ENCODE results near the gene CERKL.

The CERKL gene

DNA sequence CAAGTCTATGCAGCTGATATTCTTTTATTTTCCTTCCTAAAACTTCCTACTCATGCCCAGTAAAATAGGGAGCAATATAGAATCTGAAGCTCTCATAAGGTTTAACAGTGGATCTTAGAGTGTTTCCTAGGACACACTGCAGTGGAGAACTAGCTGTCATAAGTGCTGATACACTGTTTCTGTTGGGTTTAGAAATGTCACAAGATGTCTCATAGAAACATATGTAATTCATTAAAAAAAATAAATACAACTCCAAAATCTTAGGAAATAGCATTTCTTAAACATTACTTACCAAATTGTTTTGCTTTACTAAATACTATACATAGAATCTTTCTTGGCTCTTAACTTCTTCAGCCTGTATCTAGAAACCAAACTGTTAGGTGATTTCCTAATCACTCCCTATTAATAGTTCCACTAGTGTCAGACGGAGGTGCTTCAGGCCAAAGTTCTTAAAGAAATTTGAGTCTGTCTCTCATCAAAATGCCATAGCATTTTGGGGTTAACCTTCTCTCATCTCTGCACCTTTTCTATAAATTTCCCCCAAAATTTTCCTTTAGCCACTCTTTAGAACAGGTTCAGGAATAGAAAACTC lies 93.7 kb downstream of the CERKL start:
- Histone ChIP-seq H3K4me1 (ENCODE audit: control insufficient read depth, low read length) (no peaks in the 10 kb centered on the region), H3K9me3 (ENCODE audit: control insufficient read depth, insufficient read depth, low read length) (no peaks in the 10 kb centered on the region), H3K36me3 (ENCODE audit: control insufficient read depth, low read length) (no peaks in the 10 kb centered on the region), H3K27me3 (ENCODE audit: control insufficient read depth, low read length) (no peaks in the 10 kb centered on the region), H3F3A (ENCODE audit: control insufficient read depth, insufficient read depth) (no peaks in the 10 kb centered on the region), H3K79me2 (ENCODE audit: control insufficient read depth, low read length) (no peaks in the 10 kb centered on the region), H3K4me2 (ENCODE audit: low read length) (no peak overlapping the region), H4K20me1 (ENCODE audit: control insufficient read depth, insufficient read depth, low read depth, low read length) (no peaks in the 10 kb centered on the region), H3K9me2 (replicated peaks; ENCODE audit: control insufficient read depth, low read length) (no peaks in the 10 kb centered on the region), H3K27ac (ENCODE audit: low read depth, low read length) (no peak overlapping the region), H3K4me3 (ENCODE audit: low read length) (no peak overlapping the region)
- TF ChIP-seq CTCF (IDR thresholded peaks at IDR 0.05; ENCODE audit: low read depth, low read length, poor library complexity, severe bottlenecking): no peak
- no peak for TF ChIP-seq EZH2phosphoT487 (IDR thresholded peaks at IDR 0.05; ENCODE audit: borderline replicate concordance, low read length)

DNA sequence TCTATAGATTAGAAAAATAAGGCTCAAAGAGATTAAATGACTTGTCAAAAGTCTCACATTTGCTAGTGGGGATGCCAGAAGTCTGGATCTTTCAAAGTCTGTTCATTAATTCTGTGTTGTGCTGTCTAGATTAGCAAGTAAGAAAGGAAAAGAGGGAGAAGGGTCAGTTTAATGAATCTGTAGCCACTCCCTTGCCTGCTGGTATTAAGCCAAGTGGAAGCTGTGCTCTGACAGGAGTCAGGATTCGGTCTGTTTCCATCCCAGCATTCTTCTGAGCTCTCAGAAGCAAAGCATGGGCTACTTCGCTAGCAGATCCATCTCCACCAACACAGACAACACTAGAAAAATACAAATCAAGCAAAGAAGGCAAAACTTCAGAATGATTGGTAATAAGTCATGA lies 98.5 kb downstream of the CERKL start:
- no peak overlapping the region for H3K4me2 ChIP-seq (ENCODE audit: low read length)
- H3K79me2 ChIP-seq (ENCODE audit: control insufficient read depth, low read length): no peaks in the 10 kb centered on the region
- H3K27me3 ChIP-seq (ENCODE audit: control insufficient read depth, low read length): no peaks in the 10 kb centered on the region
- TF ChIP-seq EZH2phosphoT487 (IDR thresholded peaks at IDR 0.05; ENCODE audit: borderline replicate concordance, low read length) (no peak), CTCF (IDR thresholded peaks at IDR 0.05; ENCODE audit: low read depth, low read length, poor library complexity, severe bottlenecking) (no peak)
- H3K9me3 ChIP-seq (ENCODE audit: control insufficient read depth, insufficient read depth, low read length): no peaks in the 10 kb centered on the region
- H3F3A ChIP-seq (ENCODE audit: control insufficient read depth, insufficient read depth): no peaks in the 10 kb centered on the region
- no peaks in the 10 kb centered on the region for H3K9me2 ChIP-seq (replicated peaks; ENCODE audit: control insufficient read depth, low read length)
- H3K36me3 ChIP-seq (ENCODE audit: control insufficient read depth, low read length): no peaks in the 10 kb centered on the region
- H3K27ac ChIP-seq (ENCODE audit: low read depth, low read length): no peak overlapping the region
- H3K4me1 ChIP-seq (ENCODE audit: control insufficient read depth, low read length): no peaks in the 10 kb centered on the region
- no peaks in the 10 kb centered on the region for H4K20me1 ChIP-seq (ENCODE audit: control insufficient read depth, insufficient read depth, low read depth, low read length)
- no peak overlapping the region for H3K4me3 ChIP-seq (ENCODE audit: low read length)

DNA sequence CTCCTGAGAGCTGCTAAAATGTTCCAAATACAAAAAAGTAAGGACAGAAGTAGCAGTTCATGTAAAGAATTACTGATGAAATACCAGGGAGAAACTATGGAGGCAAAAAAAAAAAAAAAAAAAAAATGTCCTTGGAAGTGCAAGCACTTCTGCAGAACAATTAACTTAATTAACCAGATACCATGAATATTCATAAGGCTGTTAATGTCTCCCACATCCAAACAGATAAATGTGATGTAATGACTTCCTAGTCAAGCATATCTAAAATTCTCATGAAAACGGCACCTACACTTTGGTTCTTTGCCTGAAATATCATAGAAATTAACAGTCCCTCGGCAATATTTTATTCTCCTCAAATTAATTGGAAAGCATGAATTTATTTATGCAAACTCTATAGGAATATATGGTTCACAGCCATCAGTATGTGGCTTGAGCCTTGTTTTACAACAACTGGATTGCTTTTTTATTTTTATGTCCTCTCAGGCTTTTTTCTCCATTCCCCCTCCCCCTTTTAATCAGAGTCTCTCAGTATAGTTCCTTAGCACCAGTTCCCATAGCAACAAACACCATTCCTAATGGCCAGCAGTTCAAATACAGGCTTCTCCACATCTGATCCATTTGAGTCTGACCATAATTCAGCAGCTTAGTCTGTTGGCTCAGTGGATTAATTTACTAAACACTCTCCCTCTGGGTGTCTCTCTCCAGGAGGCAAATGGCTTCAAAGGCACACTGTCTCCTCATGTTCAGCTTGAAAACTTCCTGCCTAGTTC lies 102.7 kb downstream of the CERKL start:
- H3K9me2 ChIP-seq (replicated peaks; ENCODE audit: control insufficient read depth, low read length): no peaks in the 10 kb centered on the region
- no peaks in the 10 kb centered on the region for H4K20me1 ChIP-seq (ENCODE audit: control insufficient read depth, insufficient read depth, low read depth, low read length)
- H3K4me1 ChIP-seq (ENCODE audit: control insufficient read depth, low read length): no peaks in the 10 kb centered on the region
- H3K79me2 ChIP-seq (ENCODE audit: control insufficient read depth, low read length): no peaks in the 10 kb centered on the region
- no peak overlapping the region for H3K4me2 ChIP-seq (ENCODE audit: low read length)
- H3K36me3 ChIP-seq (ENCODE audit: control insufficient read depth, low read length): no peaks in the 10 kb centered on the region
- no peaks in the 10 kb centered on the region for H3K9me3 ChIP-seq (ENCODE audit: control insufficient read depth, insufficient read depth, low read length)
- H3K27ac ChIP-seq (ENCODE audit: low read depth, low read length): no peak overlapping the region
- no peaks in the 10 kb centered on the region for H3K27me3 ChIP-seq (ENCODE audit: control insufficient read depth, low read length)
- H3F3A ChIP-seq (ENCODE audit: control insufficient read depth, insufficient read depth): no peaks in the 10 kb centered on the region
- no peak overlapping the region for H3K4me3 ChIP-seq (ENCODE audit: low read length)
- TF ChIP-seq EZH2phosphoT487 (IDR thresholded peaks at IDR 0.05; ENCODE audit: borderline replicate concordance, low read length): no peak
- no peak for TF ChIP-seq CTCF (IDR thresholded peaks at IDR 0.05; ENCODE audit: low read depth, low read length, poor library complexity, severe bottlenecking)
